WERI-Rb-1 (cell line): ENCODE data around the gene SLC22A17.
"Not testable (repeated sequence)": the region's sequence is repeated elsewhere in the genome, so short reads cannot be mapped to it uniquely, and the experiment has no call there.

Source experiments
- DNase-seq: peaks from one replicate; pipeline ENCODE4 v3.0.0-alpha.2; 2020
- H3K27ac ChIP-seq: fragments of 250-450 bp; sonication (Bioruptor Pico); 2 replicates; pipeline ENCODE4 v1.5.1; 2020; ENCODE audit warnings: mild to moderate bottlenecking, moderate library complexity
- H3K27me3 ChIP-seq: fragments of 250-450 bp; sonication (Bioruptor Pico); 2 replicates; pipeline ENCODE4 v1.5.1; 2021; ENCODE audit warnings: mild to moderate bottlenecking, low read depth, moderate library complexity; ENCODE audit not compliant: insufficient read depth, severe bottlenecking
- H3K36me3 ChIP-seq: fragments of 250-450 bp; sonication (Bioruptor Pico); 2 replicates; pipeline ENCODE4 v1.5.1; 2020; ENCODE audit warnings: mild to moderate bottlenecking, moderate library complexity
- H3K4me3 ChIP-seq: 2 replicates; pipeline ENCODE4 v1.5.1; 2011; ENCODE audit warnings: low read depth, mild to moderate bottlenecking, control low read depth, low read length
- H3K9me3 ChIP-seq: fragments of 250-450 bp; sonication (Bioruptor Pico); 2 replicates; pipeline ENCODE4 v1.5.1; 2021; ENCODE audit warnings: mild to moderate bottlenecking, moderate library complexity; ENCODE audit not compliant: severe bottlenecking
- TF ChIP-seq, protein P1 (sequence below): IDR thresholded peaks from 2 replicates; pipeline ENCODE4 v1.5.1; 2011; ENCODE audit warnings: low read depth, mild to moderate bottlenecking, control low read depth, inconsistent platforms, low read length

SLC22A17 gene

GRCh38 chr14:23327947-23328744, 24.5 kb downstream of the SLC22A17 start:
- Histone ChIP-seq H3K27me3 (no peaks in the 10 kb centered on the region), H3K4me3 (no peak overlapping the region), H3K9me3 (no peaks in the 10 kb centered on the region), H3K27ac (no peak overlapping the region), H3K36me3 (peaks cover 25% of the 10 kb centered on the region)
- peak; percentile 74 for DNase-seq
- TF ChIP-seq, protein P1, sequence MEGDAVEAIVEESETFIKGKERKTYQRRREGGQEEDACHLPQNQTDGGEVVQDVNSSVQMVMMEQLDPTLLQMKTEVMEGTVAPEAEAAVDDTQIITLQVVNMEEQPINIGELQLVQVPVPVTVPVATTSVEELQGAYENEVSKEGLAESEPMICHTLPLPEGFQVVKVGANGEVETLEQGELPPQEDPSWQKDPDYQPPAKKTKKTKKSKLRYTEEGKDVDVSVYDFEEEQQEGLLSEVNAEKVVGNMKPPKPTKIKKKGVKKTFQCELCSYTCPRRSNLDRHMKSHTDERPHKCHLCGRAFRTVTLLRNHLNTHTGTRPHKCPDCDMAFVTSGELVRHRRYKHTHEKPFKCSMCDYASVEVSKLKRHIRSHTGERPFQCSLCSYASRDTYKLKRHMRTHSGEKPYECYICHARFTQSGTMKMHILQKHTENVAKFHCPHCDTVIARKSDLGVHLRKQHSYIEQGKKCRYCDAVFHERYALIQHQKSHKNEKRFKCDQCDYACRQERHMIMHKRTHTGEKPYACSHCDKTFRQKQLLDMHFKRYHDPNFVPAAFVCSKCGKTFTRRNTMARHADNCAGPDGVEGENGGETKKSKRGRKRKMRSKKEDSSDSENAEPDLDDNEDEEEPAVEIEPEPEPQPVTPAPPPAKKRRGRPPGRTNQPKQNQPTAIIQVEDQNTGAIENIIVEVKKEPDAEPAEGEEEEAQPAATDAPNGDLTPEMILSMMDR: peak; percentile 74

DNA sequence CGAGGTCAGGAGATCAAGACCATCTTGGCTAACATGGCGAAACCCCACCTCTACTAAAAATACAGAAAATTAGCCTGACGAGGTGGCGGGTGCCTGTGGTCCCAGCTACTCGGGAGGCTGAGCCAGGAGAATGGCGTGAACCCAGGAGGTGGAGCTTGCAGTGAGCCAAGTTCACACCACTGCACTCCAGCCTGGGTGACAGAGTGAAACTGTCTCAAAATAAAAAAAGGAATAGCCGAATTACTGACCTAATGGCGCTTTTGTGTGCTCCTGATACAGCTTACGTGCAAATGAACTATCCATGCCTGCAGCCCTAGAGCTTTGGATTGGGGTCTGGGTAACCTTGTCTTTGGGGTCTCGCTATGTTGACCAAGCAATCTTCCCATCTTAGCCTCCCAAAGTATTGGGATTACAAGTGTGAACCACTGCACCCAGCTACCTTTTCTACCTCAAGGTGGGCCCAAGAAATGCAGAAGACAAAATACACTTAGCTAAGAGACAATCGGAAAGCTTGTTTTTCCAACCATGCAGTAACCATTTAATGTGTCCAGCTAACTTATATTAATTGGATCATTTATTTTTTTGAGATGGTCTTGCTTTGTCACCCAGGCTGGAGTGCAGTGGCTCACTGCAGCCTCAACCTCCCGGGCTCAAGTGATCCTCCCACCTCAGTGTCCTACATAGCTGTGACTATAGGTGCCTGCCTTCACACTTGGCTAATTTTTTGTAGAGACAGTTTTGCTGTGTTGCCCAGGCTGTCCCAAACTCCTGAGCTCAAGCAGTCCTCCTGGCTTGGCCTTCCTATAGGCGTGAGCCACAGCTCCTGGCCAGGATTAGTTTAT, 26.0 kb downstream of the SLC22A17 start:
- H3K4me3 ChIP-seq: no peak overlapping the region
- no peak for DNase-seq
- TF ChIP-seq, protein P1: no peak

DNA sequence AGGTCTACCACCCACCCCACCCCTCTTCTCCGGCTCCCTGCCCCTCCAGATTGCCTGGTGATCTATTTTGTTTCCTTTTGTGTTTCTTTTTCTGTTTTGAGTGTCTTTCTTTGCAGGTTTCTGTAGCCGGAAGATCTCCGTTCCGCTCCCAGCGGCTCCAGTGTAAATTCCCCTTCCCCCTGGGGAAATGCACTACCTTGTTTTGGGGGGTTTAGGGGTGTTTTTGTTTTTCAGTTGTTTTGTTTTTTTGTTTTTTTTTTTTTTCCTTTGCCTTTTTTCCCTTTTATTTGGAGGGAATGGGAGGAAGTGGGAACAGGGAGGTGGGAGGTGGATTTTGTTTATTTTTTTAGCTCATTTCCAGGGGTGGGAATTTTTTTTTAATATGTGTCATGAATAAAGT, 26.9 kb downstream of the SLC22A17 start:
- not testable (repeated sequence) for DNase-seq, H3K27ac ChIP-seq, H3K4me3 ChIP-seq, H3K9me3 ChIP-seq, H3K27me3 ChIP-seq
- peaks cover 34% of the 10 kb centered on the region for H3K36me3 ChIP-seq

More for the DNA sequence above, 26.0 kb downstream of the SLC22A17 start:
- Histone ChIP-seq H3K36me3 (peaks cover 34% of the 10 kb centered on the region), H3K27ac (no peak overlapping the region), H3K9me3 (no peaks in the 10 kb centered on the region), H3K27me3 (no peaks in the 10 kb centered on the region)

- DNase-seq: no peak
- H3K4me3 ChIP-seq: no peak overlapping the region
- peaks cover 37% of the 10 kb centered on the region for H3K36me3 ChIP-seq
- no peaks in the 10 kb centered on the region for H3K27me3 ChIP-seq
- H3K9me3 ChIP-seq: no peaks in the 10 kb centered on the region
- TF ChIP-seq, protein P1: no peak
- no peak overlapping the region for H3K27ac ChIP-seq
Observed at GRCh38 chr14:23324993-23325392, 27.7 kb downstream of the SLC22A17 start.

DNA sequence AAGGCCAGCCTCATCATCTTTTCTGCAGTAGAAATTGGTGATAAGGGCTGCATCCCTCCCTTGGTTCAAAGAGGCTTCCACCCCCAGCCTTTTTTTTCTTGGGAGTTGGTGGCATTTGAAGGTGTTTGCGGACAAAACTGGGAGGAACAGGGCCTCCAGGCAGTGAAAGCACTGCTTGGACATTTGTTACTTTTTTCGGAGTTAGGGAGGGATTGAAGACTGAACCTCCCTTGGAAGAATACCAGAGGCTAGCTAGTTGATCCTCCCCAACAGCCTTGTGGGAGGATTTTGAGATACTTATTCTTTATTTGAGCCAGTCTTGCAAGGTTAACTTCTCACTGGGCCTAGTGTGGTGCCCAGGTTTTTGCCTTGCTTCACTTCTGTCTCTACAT, 28.2 kb downstream of the SLC22A17 start:
- TF ChIP-seq, protein P1: no peak
- peaks cover 40% of the 10 kb centered on the region for H3K36me3 ChIP-seq
- no peaks in the 10 kb centered on the region for H3K9me3 ChIP-seq
- DNase-seq: no peak
- no peak overlapping the region for H3K4me3 ChIP-seq
- H3K27me3 ChIP-seq: no peaks in the 10 kb centered on the region
- no peak overlapping the region for H3K27ac ChIP-seq

GRCh38 chr14:23323838-23324454, 28.7 kb downstream of the SLC22A17 start:
- DNase-seq: no peak
- Histone ChIP-seq H3K9me3 (no peaks in the 10 kb centered on the region), H3K27me3 (no peaks in the 10 kb centered on the region), H3K36me3 (peaks cover 43% of the 10 kb centered on the region), H3K4me3 (no peak overlapping the region), H3K27ac (no peak overlapping the region)
- TF ChIP-seq, protein P1: no peak
